ENCODE data around the gene EEF1G.
A peak's percentile ranks its signal among the peaks of the same experiment; 100 is the strongest.
"Not testable (repeated sequence)": the region's sequence is repeated elsewhere in the genome, so short reads cannot be mapped to it uniquely, and the experiment has no call there.

EEF1G gene, protein sequence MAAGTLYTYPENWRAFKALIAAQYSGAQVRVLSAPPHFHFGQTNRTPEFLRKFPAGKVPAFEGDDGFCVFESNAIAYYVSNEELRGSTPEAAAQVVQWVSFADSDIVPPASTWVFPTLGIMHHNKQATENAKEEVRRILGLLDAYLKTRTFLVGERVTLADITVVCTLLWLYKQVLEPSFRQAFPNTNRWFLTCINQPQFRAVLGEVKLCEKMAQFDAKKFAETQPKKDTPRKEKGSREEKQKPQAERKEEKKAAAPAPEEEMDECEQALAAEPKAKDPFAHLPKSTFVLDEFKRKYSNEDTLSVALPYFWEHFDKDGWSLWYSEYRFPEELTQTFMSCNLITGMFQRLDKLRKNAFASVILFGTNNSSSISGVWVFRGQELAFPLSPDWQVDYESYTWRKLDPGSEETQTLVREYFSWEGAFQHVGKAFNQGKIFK

DNA sequence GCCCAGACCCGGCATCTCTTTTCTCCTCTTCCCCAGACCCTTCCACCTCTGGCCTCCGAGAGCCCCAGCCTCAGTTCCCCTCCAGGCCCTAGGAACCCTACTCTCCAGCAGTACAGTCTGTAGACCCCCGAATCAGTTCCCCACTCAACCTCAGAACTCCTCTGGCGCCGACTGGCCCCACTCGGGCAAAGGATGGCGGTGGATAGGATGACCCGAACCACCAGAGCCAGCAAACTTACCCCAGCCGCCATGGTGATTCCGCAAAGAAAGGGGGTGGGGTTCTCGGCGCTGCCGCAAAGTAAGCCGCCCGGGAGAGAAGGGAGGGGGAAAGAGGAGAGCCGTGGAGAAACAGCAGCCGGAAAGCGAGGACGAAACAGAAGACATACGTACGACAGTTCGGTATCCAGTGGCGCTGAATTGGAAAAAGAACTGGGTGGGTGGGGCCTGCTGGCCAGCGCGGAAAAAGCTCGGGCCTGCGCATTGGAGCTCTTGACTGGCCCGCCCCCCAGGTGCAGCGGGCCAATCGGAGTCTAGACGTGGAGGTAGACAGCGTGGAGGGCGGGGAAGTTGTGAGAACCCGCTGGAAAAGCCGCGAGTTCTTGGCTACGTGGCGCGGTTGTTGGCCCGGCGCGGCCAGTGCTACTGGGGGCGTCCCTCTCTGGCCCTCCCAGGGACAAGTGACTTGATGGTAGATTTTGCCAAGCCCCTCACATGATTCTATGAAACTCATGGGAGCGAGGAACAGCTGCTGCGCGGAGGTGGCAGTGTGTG lies at the start of gene EEF1G:
Gene EEF1G, minus strand, starts transcription at position 300 of the 771 bp plus-strand sequence. Its CDS starts 49 bp downstream, at position 251.
- peak; percentile 97 to 98 for DNase-seq (ENCODE audit: low read depth in 2 of 2)

DNA sequence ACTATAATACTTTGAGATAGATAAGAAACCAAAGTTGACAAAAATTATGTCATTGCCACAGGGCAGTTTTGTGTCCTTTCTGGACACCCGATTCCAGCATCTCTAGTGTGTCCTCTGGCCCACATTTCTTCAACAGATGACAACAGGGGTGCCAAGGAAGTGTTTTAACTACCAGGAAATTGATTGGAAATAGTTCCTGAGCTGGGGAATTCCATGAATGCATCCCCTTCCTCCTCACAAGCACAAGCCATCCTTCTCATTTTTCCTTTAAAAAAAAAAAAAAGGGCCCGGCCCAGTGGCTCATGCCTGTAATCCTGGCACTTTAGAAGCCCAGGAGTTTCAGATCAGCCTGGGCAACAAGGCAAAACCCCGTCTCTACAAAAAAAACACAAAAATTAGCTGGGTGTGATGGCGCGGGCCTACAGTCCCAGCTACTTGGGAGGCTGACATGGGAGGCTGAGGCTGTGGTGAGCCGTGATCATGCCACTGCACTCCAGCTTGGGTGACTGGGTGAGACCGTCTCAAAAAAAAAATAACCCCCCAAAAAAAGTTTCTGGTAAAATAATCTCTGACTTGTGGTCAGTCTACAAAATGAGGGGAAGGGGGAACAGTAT lies 48.9 kb upstream of the EEF1G start:
- no peak for DNase-seq (ENCODE audit: low read depth in 2 of 2)

DNA sequence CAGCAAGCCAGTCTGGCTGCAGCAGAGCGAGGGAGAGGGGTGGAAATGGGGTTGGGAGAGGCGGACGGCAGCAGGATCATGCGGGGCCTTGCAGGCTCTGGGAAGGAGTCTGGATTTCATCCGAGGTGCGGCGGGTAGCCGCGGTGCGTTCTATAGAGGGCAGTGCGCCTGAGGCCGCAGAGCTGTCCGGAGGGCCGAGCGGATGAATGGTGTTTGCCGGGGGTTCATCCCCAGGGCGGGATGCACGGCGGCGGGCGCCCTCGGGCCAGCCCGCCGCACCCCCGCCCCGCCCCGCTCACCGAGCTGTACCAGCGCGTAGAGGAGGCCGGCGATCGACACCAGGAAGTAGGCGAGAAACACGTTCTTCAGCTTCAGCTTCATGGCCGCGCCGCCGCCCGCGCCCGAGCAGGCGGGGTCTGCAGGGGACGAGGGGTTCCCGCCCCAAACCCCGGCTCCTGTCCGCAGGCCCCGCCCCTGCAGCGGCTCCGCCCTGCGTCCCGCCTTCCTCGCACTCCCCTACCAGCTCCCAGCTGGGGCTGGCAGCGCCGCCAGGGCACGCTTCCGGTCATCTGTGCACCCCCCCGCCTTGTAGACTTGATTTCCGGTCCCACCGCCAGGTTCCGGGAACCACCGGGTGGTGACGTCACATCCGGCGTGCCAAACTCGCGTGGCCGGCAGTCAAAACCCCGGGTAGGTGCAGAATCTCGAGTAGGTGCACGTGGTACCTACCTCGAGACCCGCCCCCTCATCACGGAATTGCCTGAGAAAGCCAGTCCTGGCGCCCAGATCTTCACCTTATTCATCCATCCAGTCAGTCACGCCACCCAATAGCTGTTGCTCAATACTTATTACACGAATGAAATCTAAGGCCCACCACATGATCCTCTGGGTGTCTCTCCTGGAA lies 48.1 kb upstream of the EEF1G start, which contains the start of gene B3GAT3:
Gene B3GAT3, minus strand, starts transcription at position 420 of the 904 bp plus-strand sequence. Its CDS starts 39 bp downstream, at position 381.
- DNase-seq (ENCODE audit: low read depth in 2 of 2): peak; percentile 93 to 95

DNA sequence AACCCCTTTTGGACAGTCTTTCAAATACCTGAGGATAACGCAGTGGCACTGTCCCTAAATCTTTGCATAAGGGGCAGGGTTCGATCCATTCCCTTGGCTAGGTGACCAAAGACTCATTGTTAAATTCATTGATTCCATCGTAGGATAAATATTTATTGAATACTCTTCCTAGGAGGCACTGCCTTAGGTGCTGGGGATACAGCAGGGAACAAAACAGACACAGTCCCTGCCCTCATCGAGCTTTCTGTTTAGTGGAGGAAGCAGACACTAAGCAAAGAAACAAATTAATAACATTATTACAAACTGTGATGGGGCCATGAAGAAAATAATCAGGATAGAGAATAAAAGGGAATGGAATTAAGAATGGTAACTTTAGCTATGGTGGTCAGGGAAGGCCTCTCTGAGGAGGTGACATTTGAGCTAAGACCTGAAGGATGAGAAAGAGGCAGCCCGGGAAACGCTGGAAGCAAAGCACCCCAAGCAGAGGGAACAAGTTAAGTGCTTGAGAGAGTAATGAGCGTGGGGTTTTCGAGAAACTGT lies 47.4 kb upstream of the EEF1G start:
- DNase-seq (ENCODE audit: low read depth in 2 of 2): no peak

DNA sequence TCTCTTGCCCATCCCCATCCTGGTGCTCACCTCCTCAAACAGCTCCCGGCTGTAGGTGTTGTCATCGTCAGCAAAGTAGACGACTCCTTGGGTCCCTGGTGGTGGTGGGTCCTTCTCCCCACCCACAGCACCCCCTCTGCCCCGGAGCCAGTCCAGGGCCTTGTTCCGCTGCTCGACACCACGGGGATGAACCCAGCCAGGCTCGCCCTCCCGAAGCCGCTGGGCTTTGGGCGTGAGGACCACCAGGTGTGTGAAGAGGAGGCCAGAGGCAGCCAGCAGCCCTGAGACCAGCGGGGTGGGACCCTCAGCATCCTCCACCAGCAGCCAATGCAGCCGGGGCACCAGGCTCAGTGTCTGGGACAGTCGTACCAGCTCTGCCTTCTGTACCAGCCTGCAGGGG lies 43.3 kb upstream of the EEF1G start:
- DNase-seq (ENCODE audit: low read depth in 2 of 2): not testable (repeated sequence)

DNA sequence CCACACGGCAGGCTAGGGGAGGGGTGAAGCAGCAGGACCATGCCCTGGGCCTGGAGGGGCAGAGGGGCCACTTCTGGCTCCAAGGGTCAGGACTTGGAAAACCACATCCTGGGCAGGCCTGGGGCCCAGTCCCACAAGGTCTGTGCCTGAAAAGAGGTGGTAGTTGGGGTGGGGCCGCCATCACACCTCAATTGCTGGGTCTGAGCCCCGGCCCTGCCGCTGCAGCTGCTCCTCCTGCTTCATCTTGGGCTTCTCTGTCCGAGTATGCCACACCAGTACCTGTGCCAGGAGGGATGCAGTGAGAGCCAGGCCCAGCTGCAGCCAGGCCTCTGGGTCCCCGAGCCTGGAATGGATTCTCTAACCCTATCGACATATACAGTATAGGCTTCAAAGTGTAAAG lies 41.8 kb upstream of the EEF1G start:
- DNase-seq (ENCODE audit: low read depth in 2 of 2): no peak

DNA sequence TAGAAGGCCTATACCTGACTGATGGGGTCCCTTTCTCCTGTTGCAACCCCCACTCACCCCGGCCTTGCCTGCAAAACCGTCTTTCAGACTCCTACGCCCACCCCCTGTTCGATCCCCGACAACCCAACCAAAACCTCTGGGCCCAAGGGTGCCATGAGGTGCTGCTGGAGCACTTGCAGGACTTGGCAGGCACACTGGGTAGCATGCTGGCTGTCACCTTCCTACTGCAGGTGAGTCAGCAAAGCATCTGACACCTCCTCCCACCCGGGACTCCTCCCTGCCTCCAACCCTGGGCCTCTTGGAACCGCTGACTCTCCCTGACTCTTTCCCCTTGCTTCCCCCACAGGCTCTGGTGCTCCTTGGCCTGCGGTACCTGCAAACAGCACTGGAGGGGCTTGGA lies 40.6 kb upstream of the EEF1G start:
- DNase-seq (ENCODE audit: low read depth in 2 of 2): no peak

DNA sequence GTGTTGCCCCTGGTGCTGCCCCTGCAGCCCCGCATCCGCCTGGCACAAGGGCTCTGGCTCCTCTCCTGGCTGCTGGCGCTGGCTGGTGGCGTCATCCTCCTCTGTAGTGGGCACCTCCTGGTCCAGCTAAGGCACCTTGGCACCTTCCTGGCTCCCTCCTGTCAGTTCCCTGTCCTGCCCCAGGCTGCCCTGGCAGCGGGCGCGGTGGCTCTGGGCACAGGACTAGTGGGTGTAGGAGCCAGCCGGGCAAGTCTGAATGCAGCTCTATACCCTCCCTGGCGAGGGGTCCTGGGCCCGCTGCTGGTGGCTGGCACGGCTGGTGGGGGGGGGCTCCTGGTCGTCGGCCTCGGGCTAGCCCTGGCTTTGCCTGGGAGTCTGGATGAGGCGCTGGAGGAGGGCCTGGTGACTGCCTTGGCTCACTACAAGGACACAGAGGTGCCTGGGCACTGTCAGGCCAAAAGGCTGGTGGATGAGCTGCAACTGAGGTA lies 39.6 kb upstream of the EEF1G start:
- no peak for DNase-seq (ENCODE audit: low read depth in 2 of 2)

DNA sequence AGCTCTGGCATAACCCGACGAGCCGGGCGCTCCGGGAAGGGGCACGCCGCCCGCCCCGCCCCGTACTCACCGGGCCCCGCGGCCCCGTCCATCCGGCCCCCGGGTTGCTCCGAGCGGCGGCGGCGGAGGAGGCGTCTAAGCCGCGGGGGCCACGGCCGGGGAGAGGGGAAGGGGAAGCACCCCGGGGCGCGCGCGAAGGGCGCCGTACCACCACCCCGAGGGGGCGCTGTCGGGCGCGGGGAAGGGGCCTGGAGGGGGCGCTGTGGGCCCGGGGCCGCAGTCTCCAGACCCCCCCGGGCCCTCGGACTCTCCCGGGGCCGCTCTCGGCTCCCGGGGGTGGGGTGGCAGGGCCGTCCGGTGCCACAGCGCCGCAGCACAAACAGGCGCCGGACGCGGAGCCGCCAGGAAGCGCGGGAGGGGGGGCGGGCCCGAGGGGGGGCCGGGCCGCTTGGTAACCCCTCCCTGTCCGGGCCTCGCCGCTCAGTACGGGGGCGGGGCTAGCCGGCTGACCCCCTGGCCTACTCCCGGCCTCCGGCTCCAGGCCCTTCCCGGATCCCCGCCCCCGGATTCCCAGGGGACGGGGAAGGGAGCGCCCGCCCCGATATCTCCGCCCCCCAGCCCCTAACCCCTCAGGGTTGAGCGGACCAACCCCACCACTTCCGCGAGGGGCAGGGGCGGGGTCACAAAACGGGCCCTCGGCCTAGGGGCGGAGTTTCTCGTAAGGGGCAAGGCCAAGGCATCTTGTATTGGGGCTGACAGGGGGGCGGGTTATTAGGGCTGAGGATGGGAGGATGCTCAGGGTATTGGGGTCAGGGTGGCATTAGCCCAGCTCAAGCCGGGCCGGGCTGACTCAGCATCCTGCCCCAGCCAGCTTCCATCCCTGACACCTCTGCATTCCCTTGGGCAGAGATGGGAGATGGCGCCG lies 38.9 kb upstream of the EEF1G start, which contains the start of the genes EML3 and ROM1:
Gene EML3, minus strand, starts transcription at position 410 of the 925 bp plus-strand sequence. Its CDS starts 318 bp downstream, at position 92.
Gene ROM1, plus strand, starts transcription at position 892 of the 925 bp plus-strand sequence. Its CDS starts 25 bp downstream, at position 917.
- peak; percentile 74 to 84 for DNase-seq (ENCODE audit: low read depth in 2 of 2)

DNA sequence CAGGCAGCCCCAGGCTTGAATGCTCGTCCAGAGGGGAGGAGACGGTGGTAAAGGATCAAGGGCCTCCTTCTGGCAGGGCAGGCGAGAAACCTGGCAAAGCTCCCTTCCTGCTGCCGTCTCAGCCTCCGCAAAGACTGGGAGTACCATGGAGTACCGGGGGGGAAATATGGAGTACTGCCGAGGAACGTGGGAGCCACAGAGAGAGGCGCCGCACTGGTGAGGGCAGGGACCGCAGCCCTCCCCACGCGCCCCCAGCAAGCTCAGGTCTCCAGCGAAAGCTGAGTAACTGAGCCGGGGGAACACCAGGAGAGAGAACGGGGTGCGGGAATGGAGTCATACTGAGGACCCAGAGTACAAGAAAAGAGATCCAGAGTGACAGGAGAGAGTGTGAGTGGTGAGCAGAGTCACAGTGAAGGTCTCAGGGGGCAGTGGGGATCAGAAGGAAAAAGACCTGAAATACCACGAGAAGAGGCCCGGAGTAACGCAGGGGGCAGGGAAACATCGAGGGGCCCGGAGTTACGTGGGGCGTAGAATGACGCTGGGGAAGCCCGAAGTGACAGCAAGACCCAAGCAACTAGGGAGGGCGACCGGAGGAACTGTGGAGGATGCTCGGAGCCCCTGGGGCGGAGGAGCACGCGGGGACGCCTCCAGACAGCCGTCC lies 38.1 kb upstream of the EEF1G start:
- DNase-seq (ENCODE audit: low read depth in 2 of 2): no peak

DNA sequence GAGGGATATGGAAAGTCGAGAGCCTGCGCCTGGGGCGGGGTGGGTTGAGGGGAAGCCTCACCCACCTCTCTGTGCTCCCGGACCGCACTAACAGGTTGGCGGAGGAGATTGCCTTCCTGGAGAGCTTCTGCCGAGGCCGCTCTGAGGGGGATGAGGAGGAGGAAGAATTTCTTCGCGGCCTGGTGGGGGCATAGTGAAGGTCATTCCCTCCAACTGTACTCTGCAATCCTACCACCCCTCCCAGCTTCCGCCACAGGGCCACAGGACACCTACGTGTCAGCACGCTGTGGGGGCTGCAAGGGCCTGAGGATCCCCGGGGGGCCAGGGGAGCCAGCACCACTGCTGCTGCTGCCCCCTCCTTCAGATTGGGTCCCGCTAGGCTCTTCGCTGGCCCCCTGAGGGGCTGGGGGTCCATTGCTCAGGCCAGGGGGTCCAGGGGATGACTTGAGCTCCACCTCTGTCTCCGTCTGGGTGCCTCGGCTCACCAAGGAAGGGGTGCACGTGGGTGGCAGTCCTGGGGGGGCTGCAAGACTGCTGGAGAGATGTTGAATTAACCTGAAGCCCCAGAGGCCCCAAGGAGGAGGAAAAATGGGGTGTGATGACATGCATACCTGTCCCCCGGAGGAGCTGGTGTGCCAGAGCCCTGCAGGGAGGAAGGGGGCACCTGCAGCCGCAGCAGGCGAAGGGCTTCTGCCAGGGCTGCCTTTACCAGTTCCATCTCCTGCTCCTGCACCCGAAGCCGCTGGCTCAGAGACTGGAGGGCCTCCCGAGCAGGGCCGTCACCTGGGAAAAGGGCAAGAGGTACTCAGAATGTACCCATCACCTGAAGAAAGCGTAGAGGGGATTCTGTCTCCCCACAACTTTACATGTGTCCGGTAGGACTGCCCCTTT lies 37.4 kb upstream of the EEF1G start:
- no peak for DNase-seq (ENCODE audit: low read depth in 2 of 2)

DNA sequence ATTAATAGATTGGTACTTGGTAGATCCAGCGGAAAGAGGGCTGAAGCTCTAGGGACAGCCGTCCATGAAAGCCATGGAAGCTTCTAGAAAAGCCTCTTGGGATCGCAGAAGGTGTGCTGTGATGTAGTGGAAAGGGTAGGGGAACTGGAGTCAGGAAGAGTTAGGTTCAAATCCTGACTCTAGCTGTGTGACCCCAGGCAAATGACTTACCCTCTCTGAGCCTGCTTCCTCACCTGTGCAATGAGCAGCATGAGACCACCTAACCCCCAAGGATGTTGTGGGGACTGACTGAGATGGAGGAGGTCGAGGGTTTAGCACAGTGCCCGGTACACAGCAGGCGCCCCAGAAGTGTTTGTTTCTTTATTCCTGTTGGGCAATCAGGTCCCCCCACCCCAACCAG lies 36.7 kb upstream of the EEF1G start:
- DNase-seq (ENCODE audit: low read depth in 2 of 2): no peak

DNA sequence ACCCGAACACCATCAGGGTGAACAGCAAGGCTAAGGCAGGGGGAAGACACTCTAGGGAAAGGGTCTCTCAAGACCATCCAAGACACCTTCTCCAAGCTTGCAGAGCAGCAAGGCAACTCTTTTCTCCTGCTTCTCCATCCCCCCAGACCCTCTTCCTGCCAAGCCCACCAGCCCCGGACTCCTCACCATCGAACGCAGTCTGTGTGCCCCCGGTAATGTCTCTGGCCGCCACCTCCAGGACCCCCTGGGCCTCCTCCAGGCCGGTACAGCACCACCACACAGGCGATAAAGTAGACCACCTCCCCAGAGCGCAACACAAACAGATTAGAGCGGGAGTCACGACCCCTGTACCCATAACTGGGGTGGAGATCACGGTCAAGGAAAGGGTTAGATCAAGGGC lies 35.1 kb upstream of the EEF1G start:
- DNase-seq (ENCODE audit: low read depth in 2 of 2): no peak

DNA sequence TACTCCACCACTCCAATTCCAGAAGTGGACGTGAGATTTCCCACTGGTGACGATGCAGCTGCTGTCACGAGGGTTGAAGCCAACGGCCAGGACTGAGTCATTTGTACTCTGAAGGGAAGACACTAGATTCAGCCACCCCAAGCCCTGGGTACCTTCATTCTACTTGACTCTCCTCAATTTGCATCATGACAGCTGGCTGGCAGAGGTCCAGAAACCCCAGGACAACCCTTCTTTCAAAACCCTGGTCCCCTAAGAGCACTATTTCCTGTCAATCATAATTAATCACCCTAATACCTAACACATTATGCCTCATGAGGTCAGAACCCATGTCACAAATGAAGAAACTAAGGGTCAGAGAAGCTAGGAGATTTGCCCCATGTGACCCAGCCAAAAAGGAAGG lies 34.0 kb upstream of the EEF1G start:
- no peak for DNase-seq (ENCODE audit: low read depth in 2 of 2)

DNA sequence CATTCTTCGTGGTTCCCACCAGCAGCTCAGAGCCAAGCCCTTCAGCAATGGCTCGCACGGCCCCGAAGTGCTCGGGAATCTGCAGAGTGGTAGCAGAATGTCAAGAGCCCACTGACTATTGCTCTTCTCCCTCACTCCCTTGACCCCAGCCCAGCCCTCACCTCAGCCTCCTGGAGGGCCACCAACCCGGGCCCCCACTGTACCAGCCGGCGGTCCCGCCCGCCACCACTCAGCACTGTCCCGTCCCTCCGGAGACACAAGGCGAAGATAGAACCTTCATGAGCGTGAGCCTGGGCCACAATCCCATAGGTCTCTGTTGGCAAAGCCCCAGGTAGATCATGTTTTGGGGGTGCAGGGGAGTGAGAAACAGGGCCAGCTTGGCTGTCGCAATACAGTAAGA lies 32.2 kb upstream of the EEF1G start:
- DNase-seq (ENCODE audit: low read depth in 2 of 2): no peak

DNA sequence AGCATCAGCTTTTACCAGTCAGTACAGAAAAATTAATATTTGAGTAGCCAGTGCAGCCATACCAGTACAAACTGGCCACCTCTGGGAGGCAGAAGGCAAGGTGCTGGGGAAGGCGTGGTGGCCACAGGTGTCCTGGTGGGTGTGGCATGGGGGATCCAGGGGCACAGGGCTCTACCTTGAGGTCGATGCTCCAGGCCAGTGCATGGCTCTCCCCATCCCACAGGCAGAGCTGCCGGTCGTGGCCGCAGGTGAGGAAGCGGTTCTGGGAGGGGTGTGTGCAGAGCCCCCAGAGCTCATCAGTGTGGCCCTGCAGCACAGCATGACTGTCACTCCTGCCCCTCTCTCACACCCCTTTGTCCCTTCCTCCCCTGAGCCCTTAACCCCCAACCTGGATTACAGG lies 31.8 kb upstream of the EEF1G start:
- no peak for DNase-seq (ENCODE audit: low read depth in 2 of 2)

DNA sequence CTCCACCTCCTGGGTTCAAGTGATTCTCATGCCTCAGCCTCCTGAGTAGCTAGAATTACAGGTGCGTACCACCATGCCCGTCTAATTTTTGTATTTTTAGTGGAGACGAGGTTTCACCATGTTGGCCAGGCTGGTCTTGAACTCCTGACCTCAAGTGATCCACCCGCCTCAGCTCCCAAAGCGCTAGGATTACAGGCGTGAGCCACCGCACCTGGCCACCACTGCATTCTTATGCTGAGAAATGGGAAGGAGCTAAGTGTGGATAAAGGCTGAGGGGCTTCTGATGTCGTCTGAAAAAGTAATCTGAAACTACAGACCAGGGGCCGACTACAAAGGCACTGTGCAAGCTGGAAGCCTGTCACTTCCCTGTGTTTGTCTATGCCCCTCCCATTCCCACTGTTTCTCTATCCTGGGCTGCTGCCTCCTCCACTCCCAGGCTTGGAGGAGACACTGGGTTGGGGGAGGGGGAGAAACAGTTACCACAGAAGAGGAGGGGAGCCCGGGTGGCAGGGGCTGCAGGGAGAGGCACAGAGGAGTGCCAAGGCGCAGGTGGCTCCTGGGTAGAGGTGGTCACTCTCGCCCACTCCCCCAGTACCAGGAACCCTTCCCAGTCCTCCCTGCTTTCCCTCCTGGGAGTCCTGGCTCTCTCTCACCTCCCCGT lies 30.9 kb upstream of the EEF1G start:
- no peak for DNase-seq (ENCODE audit: low read depth in 2 of 2)

Measured in stimulated activated CD4-positive, alpha-beta T cell treated with anti-CD3 and anti-CD28 coated beads, Interleukin-15, amount 100 ng/mL, for 48 hours (primary cell).